Cerebellar cortex (tissue), 1 donor: ENCODE measurements around the gene KRT33A.
"Not testable (repeated sequence)": the region's sequence is repeated elsewhere in the genome, so short reads cannot be mapped to it uniquely, and the experiment has no call there.

Experiments
- DNase-seq: peaks from one replicate; pipeline ENCODE4 v3.0.0-alpha.2; 2015; ENCODE audit warnings: low spot score

KRT33A gene

GRCh38 chr17:41363881-41364280 is 13.3 kb upstream of the KRT33A start:
- DNase-seq = no peak

- no peak for DNase-seq
Measured at GRCh38 chr17:41360296-41360995, 9.8 kb upstream of the KRT33A start.

GRCh38 chr17:41354536-41354935 is 3.9 kb upstream of the KRT33A start:
- DNase-seq = no peak

- DNase-seq = no peak
Measured at GRCh38 chr17:41352597-41353366, 2.2 kb upstream of the KRT33A start.

- no peak for DNase-seq
Measured at GRCh38 chr17:41351177-41351576, 549 bp upstream of the KRT33A start.

DNA sequence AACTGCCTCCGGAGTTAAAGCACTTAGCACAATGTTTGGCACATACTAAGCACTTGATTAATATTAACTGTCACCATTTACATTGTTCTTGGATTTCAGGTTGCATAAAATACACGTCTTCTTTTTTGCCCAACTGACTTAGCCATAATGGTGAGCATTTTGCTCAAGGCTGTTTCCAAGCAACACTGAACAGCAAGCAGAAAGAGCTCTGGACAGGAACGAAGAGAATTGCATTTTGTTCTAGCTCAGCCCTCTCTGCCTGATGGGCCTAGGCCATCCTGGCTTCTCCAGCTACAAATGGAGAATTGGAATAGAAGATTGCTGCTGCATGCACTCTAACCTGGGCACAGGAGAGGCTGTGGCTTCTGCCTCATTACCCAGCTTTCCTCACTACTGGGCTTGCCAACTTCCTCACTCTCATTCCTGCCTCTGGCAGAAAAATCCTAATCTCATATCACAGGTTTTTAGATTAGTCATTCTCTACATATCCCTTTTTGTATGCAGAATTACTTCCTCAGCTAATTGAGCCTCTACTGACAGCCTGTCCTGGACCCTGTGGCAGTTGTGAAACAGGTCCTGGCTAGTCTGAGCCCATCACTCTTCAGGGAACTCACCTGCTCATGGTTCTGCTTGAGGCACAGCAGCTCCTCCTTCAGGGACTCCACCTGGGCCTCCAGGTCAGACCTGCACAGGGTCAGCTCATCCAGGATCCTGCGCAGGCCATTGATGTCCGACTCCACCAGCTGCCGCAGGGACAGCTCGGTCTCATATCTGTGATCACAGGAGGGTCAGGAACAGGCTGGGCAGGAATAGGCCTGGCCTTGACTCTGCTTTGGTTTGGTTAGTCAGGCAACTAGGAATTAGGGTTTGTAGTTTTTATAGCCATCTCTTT is 2.5 kb downstream of the KRT33A start:
- DNase-seq = no peak

GRCh38 chr17:41346421-41346820 is 4.2 kb downstream of the KRT33A start:
- DNase-seq = not testable (repeated sequence)

DNA sequence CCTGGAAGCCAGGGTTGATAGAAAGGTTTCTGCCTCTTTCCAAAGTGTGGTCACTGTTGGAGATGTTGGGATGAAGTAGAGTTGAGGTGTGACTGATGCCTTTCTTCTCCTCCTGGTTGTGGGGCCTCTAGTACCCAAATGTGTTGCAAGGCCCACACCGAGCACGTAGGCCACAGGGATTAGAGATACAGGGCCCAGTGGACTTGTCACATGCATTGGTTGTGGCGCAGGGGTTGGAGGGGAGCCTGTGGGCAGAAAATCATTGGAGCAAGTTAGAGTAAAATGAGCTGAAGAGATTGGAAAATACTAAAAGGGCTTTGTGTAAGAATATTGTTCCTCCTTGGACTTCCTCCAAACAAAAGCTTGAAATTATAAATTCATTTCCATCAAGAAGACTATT is 4.6 kb downstream of the KRT33A start:
- DNase-seq = no peak

GRCh38 chr17:41343029-41343428 is 7.6 kb downstream of the KRT33A start:
- DNase-seq = no peak

DNA sequence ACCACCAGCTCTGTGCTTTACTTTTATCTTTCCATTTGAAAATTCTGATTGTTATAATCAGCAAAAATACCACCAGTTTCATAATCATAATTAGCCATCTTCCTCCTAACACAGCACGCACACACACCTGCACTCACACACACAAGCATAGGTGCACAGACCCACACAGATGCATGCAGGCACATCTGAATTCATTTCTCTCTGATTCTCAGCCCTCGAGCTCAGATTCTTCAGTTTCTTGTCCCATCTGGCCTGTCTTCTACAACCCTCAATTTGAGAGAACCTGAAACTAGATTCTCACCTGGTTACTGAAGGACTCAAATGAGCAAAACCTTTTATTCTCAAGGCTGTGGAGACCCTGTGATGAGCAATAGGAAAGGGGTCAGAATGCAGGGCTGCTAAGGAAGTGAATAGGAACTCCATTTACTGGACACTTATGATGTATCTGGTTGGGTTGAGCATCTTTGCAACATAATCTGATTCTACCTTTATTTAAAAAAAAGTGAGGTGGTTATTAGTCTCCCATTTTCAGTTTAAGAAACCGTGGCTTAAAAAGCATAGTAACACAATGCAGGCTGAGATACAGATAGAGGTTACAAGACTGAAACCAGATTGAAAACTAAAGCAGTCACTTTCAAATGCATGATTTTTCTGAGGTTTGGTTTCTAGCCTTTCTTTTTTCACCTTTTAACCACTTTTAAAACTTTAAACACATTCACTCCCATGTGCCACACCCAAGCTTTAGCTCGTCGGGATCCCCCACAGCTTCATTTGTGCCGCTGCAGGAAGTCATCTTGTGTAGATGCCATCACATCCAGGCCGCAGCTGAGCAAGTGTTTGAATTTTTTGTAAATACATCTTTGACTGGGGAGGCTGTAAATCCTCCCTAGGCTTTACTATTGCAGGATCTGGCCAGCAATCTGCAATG is 9.4 kb downstream of the KRT33A start:
- no peak for DNase-seq

- no peak for DNase-seq
Measured at GRCh38 chr17:41340494-41340893, 10.1 kb downstream of the KRT33A start.

GRCh38 chr17:41339571-41340172 is 11.0 kb downstream of the KRT33A start:
- no peak for DNase-seq

GRCh38 chr17:41338961-41339485 is 11.6 kb downstream of the KRT33A start:
- no peak for DNase-seq

DNA sequence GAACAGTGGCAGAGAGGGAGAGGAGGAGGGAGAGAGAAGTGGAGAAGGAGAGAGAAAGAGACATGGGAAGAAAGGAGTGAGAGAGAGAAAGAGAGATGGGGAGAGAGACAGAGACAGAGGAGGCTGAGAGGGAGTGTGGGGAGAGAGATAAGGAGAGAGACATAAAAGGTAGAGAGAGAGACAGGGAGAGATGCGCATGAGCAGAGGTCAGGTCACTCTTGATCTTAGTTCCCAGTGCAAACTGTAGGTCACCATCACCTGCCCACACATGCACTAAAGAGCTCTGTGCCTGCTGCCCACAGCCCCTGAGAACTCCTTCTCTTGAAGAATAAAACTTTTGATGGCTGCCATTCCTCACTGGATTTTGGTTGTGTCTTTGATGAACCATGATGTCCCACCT is 14.9 kb downstream of the KRT33A start:
- DNase-seq = no peak

DNA sequence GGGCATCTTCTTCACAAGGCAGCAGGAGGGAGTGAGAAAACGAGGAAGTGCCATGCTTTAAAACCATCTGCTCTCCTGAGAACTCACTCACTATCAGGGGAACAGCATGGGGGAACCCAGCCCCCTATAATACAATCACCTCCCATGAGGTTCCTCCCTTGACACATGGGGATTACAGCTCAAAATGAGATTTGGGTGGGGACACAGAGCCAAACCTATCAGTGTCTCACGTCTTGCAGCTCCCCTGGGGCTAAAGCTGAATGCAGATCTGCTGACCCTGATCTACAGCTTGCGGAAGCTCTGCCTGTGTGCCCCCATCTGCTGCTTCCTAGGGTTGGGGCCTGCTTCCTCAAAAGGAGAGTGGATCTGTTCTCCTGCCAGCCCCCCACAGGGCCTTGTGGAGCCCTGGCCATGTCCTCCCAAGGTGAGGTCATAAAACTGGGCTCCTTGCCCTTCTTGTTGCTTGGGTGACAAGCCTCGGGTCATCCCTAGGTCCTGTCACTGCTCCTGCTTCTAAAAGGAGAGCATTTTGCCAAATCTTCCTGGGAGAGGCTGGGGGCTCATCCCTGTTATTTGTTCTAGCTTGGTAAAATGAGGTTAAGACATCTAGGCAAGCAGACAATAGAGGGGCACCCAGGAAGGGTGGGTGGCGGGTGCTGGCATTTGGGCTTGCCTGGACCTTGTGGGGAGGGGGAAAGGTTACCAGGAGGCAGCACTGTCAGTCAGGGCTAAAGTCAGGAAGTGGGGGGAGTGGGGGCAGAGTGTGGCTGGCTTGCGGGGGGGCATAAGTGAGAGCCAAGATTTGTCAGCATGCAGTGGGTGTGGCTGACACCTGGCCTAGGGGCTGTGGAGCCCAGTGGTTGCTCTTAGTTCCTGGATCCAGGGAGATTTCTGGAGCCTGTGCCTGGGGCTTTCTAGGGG is 16.0 kb downstream of the KRT33A start:
- no peak for DNase-seq

- no peak for DNase-seq
Measured at GRCh38 chr17:41333836-41334235, 16.8 kb downstream of the KRT33A start.

DNA sequence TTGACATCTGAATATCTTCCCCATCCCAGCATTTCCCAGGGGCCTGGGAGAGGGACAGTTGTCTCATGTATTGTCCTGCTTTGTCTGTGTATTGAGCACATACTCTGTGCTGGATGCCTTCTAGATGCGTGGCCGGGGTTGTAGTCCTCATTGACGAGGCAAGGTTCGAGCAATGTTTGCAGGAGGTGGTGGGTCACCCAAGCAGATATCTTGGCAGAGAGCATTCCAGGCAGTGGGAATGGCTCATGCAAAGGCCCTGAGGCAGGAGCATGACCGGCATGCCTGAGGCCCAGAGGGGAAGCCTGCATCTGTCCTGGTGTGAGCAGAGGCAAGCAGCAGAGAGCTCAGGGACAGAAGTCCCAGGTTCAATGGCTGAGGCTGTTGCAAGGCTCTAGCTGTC is 17.5 kb downstream of the KRT33A start:
- no peak for DNase-seq

GRCh38 chr17:41332239-41332638 is 18.4 kb downstream of the KRT33A start:
- no peak for DNase-seq

DNA sequence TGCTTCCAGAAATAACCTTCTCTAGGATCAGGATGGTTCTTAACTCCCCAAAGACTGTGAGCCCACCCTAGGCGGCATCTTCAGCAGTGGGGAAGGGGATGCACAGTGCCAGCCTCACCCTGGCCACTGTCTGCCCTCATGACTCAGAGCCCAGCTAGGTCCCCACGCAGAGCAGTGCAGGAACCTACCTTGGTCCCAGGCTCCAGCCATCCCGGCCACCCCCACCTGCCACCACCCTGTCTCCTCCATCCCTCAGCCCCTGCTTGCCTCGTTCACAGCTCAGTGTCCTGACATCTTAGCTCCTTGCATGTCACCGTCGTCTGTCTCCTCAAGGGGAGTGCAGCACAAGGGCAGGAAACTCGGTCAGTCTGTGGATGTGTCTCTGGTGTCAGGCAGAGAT is 19.0 kb downstream of the KRT33A start:
- DNase-seq = no peak
